ENCODE measurements around the gene C1GALT1. TPM values are rescaled to one million over a fixed set of nuclear protein-coding genes. Genes with fewer than 3 reads are reported as not detected.

The C1GALT1 gene
- total RNA-seq, 1 experiment from 2014 or later: 81.5 TPM

GRCh38 chr7:7231000-7231399, 48.7 kb downstream of the C1GALT1 start:
- no peak overlapping the region for H3K4me2 ChIP-seq (ENCODE audit: insufficient read depth, insufficient read length, low read length)
- H3K27ac Mint-ChIP-seq: no peak overlapping the region; a peak in 1 of 7 replicates
- H3K27ac ChIP-seq (ENCODE audit: insufficient read length, low read depth, low read length): no peak overlapping the region
- no peak overlapping the region for H4K91ac ChIP-seq (ENCODE audit: insufficient read length, low read depth, low read length)
- H3K14ac ChIP-seq (ENCODE audit: insufficient read depth, low read length): no peak overlapping the region
- H3K4ac ChIP-seq (ENCODE audit: low read depth, low read length): no peak overlapping the region
- H3K4me1 Mint-ChIP-seq: peaks cover 50 to 61% of the 10 kb centered on the region in 2 experiments
- no peak for DNase-seq
- no peak overlapping the region for H2BK15ac ChIP-seq (ENCODE audit: low read depth, low read length)
- H3K4me1 ChIP-seq (ENCODE audit: insufficient read depth, low read length): peaks cover under 1% of the 10 kb centered on the region; the same call in 1 of the 2 replicates
- peaks cover 22 to 41% (median 31%) of the 10 kb centered on the region in 3 experiments for H3K36me3 Mint-ChIP-seq (ENCODE audit: insufficient read depth in 1 of 3, low read depth in 3 of 3)
- no peak overlapping the region for H2BK5ac ChIP-seq (ENCODE audit: insufficient read length, low read length)
- no peaks in the 10 kb centered on the region for H3K9me3 ChIP-seq (ENCODE audit: control insufficient read depth, low read depth, low read length)
- no peak for TF ChIP-seq CTCF (conservative IDR thresholded peaks at IDR 0.05)
- H3K27me3 ChIP-seq (ENCODE audit: insufficient read depth, low read length): no peaks in the 10 kb centered on the region
- H3K79me2 ChIP-seq (ENCODE audit: insufficient read depth, low read length): peaks cover 9% of the 10 kb centered on the region; the same call in 1 of the 2 replicates
- H3T11ph ChIP-seq (ENCODE audit: low read length): no peak overlapping the region
- H3K9ac ChIP-seq (ENCODE audit: extremely low read depth, insufficient read length, low read length): no peak overlapping the region
- no peak overlapping the region for H4K5ac ChIP-seq (ENCODE audit: insufficient read length, low read depth, low read length)
- no peak overlapping the region for H2AFZ ChIP-seq (ENCODE audit: low read length)
- H3K56ac ChIP-seq (ENCODE audit: insufficient read length, low read depth, low read length): no peak overlapping the region
- no peak overlapping the region for H2BK20ac ChIP-seq (ENCODE audit: low read depth, low read length, poor library complexity, severe bottlenecking)
- no peaks in the 10 kb centered on the region for H3K27me3 Mint-ChIP-seq (ENCODE audit: low read depth)
- H2BK12ac ChIP-seq (ENCODE audit: insufficient read length, low read depth, low read length): no peak overlapping the region
- H3K23me2 ChIP-seq (ENCODE audit: insufficient read length, low read depth, low read length, poor library complexity, severe bottlenecking): no peaks in the 10 kb centered on the region
- H3K23ac ChIP-seq (ENCODE audit: insufficient read length, low read depth, low read length): no peak overlapping the region
- H3K18ac ChIP-seq (ENCODE audit: insufficient read length, low read depth, low read length): no peak overlapping the region
- no CpG with 5 or more reads among the region's 1 CpG for WGBS (ENCODE audit: extremely low coverage, insufficient read length, low lambda C conversion rate)
- peaks cover 5% of the 10 kb centered on the region for H3K79me1 ChIP-seq (ENCODE audit: insufficient read depth, low read depth, low read length, poor library complexity, severe bottlenecking)
- H3K4me3 Mint-ChIP-seq: no peak overlapping the region
- H4K20me1 ChIP-seq (ENCODE audit: control insufficient read depth, insufficient read depth, insufficient read length): no peaks in the 10 kb centered on the region
- no peak overlapping the region for H4K8ac ChIP-seq (replicated peaks; ENCODE audit: insufficient read length, low read depth, low read length)
- no peak overlapping the region for H2AK5ac ChIP-seq (ENCODE audit: insufficient read length, low read length)
- H2BK120ac ChIP-seq (ENCODE audit: low read depth, low read length, poor library complexity, severe bottlenecking): no peak overlapping the region
- peaks cover 10 to 18% of the 10 kb centered on the region in 2 experiments; a peak in 4 of 5 replicates for H3K9me3 Mint-ChIP-seq
